HepG2 (cell line): ENCODE data around the gene TFF1. TPM values are rescaled to one million over a fixed set of nuclear protein-coding genes. Genes with fewer than 3 reads are reported as not detected.
A peak's percentile ranks its signal among the peaks of the same experiment; 100 is the strongest.

Source experiments
- BCL6 ChIP-seq: IDR thresholded peaks from 2 replicates; pipeline ENCODE4 v1.6.1; 2016; ENCODE audit warnings: missing genetic modification reagents, missing compliant biosample characterization
- CBFB ChIP-seq: sonication (generic); formaldehyde crosslinking; IDR thresholded peaks from 2 replicates; pipeline ENCODE4 v1.4.0; 2020; ENCODE audit warnings: missing genetic modification reagents
- GMEB2 ChIP-seq: IDR thresholded peaks from 2 replicates; pipeline ENCODE4 v1.6.1; 2016; ENCODE audit warnings: missing biosample characterization, missing genetic modification reagents, low read depth
- HNF1A ChIP-seq, 2 experiments: sonication (generic) in 1 of 2; formaldehyde crosslinking in 1 of 2; IDR thresholded peaks; 2 replicates each; pipeline versions ENCODE4 v1.4.0 to v1.6.1; 2016 to 2020; ENCODE audit warnings: borderline replicate concordance in 1 of 2, low read depth in 1 of 2, mild to moderate bottlenecking in 1 of 2, missing genetic modification reagents in 1 of 2
- HNF4A ChIP-seq: sonication (generic); formaldehyde crosslinking; IDR thresholded peaks from 2 replicates; pipeline ENCODE4 v1.4.0; 2020; ENCODE audit warnings: missing genetic modification reagents
- MED13 ChIP-seq: sonication (generic); formaldehyde crosslinking; IDR thresholded peaks from 2 replicates; pipeline ENCODE4 v1.5.0; 2020; ENCODE audit warnings: missing genetic modification reagents
- MEIS2 ChIP-seq: sonication (generic); formaldehyde crosslinking; IDR thresholded peaks from 2 replicates; pipeline ENCODE4 v1.9.0; 2021; ENCODE audit warnings: mild to moderate bottlenecking, missing genetic modification reagents
- MYC ChIP-seq: sonication (generic); formaldehyde crosslinking; IDR thresholded peaks from 2 replicates; pipeline ENCODE4 v1.9.0; 2021; ENCODE audit warnings: missing genetic modification reagents, borderline replicate concordance
- NCOR1 ChIP-seq: fragments of 200-600 bp; sonication (generic); IDR thresholded peaks from 2 replicates; pipeline ENCODE4 v1.7.0; 2017; ENCODE audit warnings: antibody characterized with exemption, low read length, borderline replicate concordance
- PBX2 ChIP-seq: IDR thresholded peaks from 2 replicates; pipeline ENCODE4 v1.6.1; 2016; ENCODE audit warnings: control low read depth
- SRF ChIP-seq: IDR thresholded peaks from 2 replicates; pipeline ENCODE4 v1.6.1; 2011; ENCODE audit warnings: mild to moderate bottlenecking, low read depth, low read length, moderate library complexity
- ZBED4 ChIP-seq: sonication (generic); formaldehyde crosslinking; IDR thresholded peaks from 2 replicates; pipeline ENCODE4 v1.4.0; 2020; ENCODE audit warnings: missing genetic modification reagents, borderline replicate concordance
- ZNF224 ChIP-seq: sonication (generic); formaldehyde crosslinking; IDR thresholded peaks from 2 replicates; pipeline ENCODE4 v1.5.0; 2020; ENCODE audit warnings: mild to moderate bottlenecking, missing genetic modification reagents
- ZNF296 ChIP-seq: sonication (generic); formaldehyde crosslinking; conservative IDR thresholded peaks from 2 replicates; pipeline ENCODE4 v1.5.0; 2020; ENCODE audit warnings: mild to moderate bottlenecking, missing genetic modification reagents
- ZNF746 ChIP-seq: sonication (generic); formaldehyde crosslinking; IDR thresholded peaks from 2 replicates; pipeline ENCODE4 v1.8.0; 2022; ENCODE audit warnings: mild to moderate bottlenecking, missing genetic modification reagents
- ZNF891 ChIP-seq: sonication (generic); formaldehyde crosslinking; IDR thresholded peaks from 2 replicates; pipeline ENCODE4 v1.5.0; 2020; ENCODE audit warnings: mild to moderate bottlenecking, missing genetic modification reagents
- polyA plus RNA-seq, 8 experiments: library from polyadenylated mRNA; depleted of rRNA in 3 of 8; stranded (reverse) in 7 of 8; unstranded in 1 of 8; fragments of >200 nt; fragmentation: Illumina TruSeq in 4 of 8; extraction: Trizol in 4 of 8; gene quantifications; 2 replicates each; pipeline versions ENCODE4 v1.2.1 to v1.2.3, GENCODE V29; 2011 to 2016; ENCODE audit warnings: low read depth in 4 of 8, missing spikeins in 1 of 8, mixed read lengths in 1 of 8; ENCODE audit not compliant: insufficient read depth in 1 of 8
- total RNA-seq, 5 experiments: library from RNA; depleted of rRNA; stranded (reverse); fragments of >200 nt; fragmentation: Illumina TruSeq; extraction: Trizol; gene quantifications; 2 replicates each; pipeline ENCODE4 v1.2.3, GENCODE V29; 2016; ENCODE audit warnings: low read depth in 1 of 5

The TFF1 gene
- total and polyA plus RNA-seq, 2 of the 13 experiments (the other 11 are each of a cell fraction or from before 2014, with no cell fraction given), result 0.24 to 19.4 TPM

GRCh38 chr21:42314616-42315295 lies 51.6 kb downstream of the TFF1 start (continued):
- no peak for TF ChIP-seq GMEB2
- TF ChIP-seq HNF1A (IDR thresholded peaks at IDR 0.05; ENCODE audit: low read depth), result no peak
- TF ChIP-seq HNF1A (CRISPR knock-in tag; IDR thresholded peaks at IDR 0.05; ENCODE audit: borderline replicate concordance), result no peak
- TF ChIP-seq NCOR1, result no peak; the same call in 1 of the 2 replicates
- 0 out of 2 replicates have a peak, but pooled peaks have one; percentile 81 for TF ChIP-seq ZNF224 (CRISPR knock-in tag)
- no peak for TF ChIP-seq MEIS2
- TF ChIP-seq ZBED4 (CRISPR knock-in tag), result no peak
- TF ChIP-seq MYC (CRISPR knock-in tag), result no peak
- no peak for TF ChIP-seq ZNF891
- TF ChIP-seq CBFB, result no peak
- no peak for TF ChIP-seq MED13 (CRISPR knock-in tag)
- peak; percentile 25; the same call in 1 of the 2 replicates for TF ChIP-seq HNF4A (CRISPR knock-in tag)
- TF ChIP-seq BCL6, result no peak
- 0 out of 2 replicates have a peak, but pooled peaks have one; percentile 44 for TF ChIP-seq ZNF296 (CRISPR knock-in tag)
- no peak for TF ChIP-seq ZNF746 (CRISPR knock-in tag)
- TF ChIP-seq PBX2, result no peak
- TF ChIP-seq SRF, result no peak
